Measurements from ENCODE around the gene ROCK2. TPM values are rescaled to one million over a fixed set of nuclear protein-coding genes. Genes with fewer than 3 reads are reported as not detected.
"Not testable (repeated sequence)": the region's sequence is repeated elsewhere in the genome, so short reads cannot be mapped to it uniquely, and the experiment has no call there.

Gene ROCK2
- total and polyA plus RNA-seq, 5 donors from 2014 or later = 8.6 to 20.6 (median 10.4) TPM

- Mint-ChIP-seq H3K9me3 (no peaks in the 10 kb centered on the region), H3K4me1 (peaks cover 8 to 19% (median 9%) of the 10 kb centered on the region in 4 donors), H3K4me3 (no peak overlapping the region), H3K27me3 (no peaks in the 10 kb centered on the region), H3K27ac (no peak overlapping the region), H3K36me3 (peaks cover 18% of the 10 kb centered on the region)
- no peak overlapping the region for H3K27ac ChIP-seq (ENCODE audit: insufficient read depth, low read length, poor library complexity, severe bottlenecking)
- no peaks in the 10 kb centered on the region for H3K36me3 ChIP-seq (ENCODE audit: control insufficient read depth, insufficient read depth, low read length)
- no peak for DNase-seq
- no peak overlapping the region for H3K4me3 ChIP-seq (ENCODE audit: low read depth, low read length)
- H3K27me3 ChIP-seq (ENCODE audit: control insufficient read depth, insufficient read depth, low read length) = no peaks in the 10 kb centered on the region
- no peaks in the 10 kb centered on the region for H3K9me3 ChIP-seq (ENCODE audit: control insufficient read depth in 2 of 2, low read length in 2 of 2)
- no peaks in the 10 kb centered on the region for H3K4me1 ChIP-seq (ENCODE audit: control insufficient read depth, insufficient read depth, low read length, poor library complexity, severe bottlenecking)
- no peak for ATAC-seq (ENCODE audit: low read depth in 2 of 2)
These were observed 83.5 kb downstream of the ROCK2 start for GRCh38 chr2:11260979-11261378.

GRCh38 chr2:11257964-11258363, 86.5 kb downstream of the ROCK2 start:
- no peaks in the 10 kb centered on the region for H3K9me3 ChIP-seq (ENCODE audit: control insufficient read depth in 2 of 2, low read length in 2 of 2)
- H3K9me3 Mint-ChIP-seq = peaks cover 0 to 5% (median 0%) of the 10 kb centered on the region in 7 donors
- H3K27ac ChIP-seq (ENCODE audit: insufficient read depth, low read length, poor library complexity, severe bottlenecking) = no peak overlapping the region
- no peak overlapping the region for H3K4me3 ChIP-seq (ENCODE audit: low read depth, low read length)
- H3K27me3 Mint-ChIP-seq = no peaks in the 10 kb centered on the region
- H3K4me3 Mint-ChIP-seq = no peak overlapping the region
- H3K4me1 Mint-ChIP-seq = peaks cover 0 to 29% (median 7%) of the 10 kb centered on the region in 4 donors
- H3K36me3 ChIP-seq (ENCODE audit: control insufficient read depth, insufficient read depth, low read length) = no peaks in the 10 kb centered on the region
- no peak overlapping the region for H3K27ac Mint-ChIP-seq
- no peaks in the 10 kb centered on the region for H3K4me1 ChIP-seq (ENCODE audit: control insufficient read depth, insufficient read depth, low read length, poor library complexity, severe bottlenecking)
- no peak for DNase-seq
- ATAC-seq (ENCODE audit: low read depth in 2 of 2) = no peak
- peaks cover 17% of the 10 kb centered on the region for H3K36me3 Mint-ChIP-seq
- H3K27me3 ChIP-seq (ENCODE audit: control insufficient read depth, insufficient read depth, low read length) = no peaks in the 10 kb centered on the region

- Mint-ChIP-seq H3K36me3 (peaks cover 22% of the 10 kb centered on the region), H3K4me3 (no peak overlapping the region), H3K27me3 (no peaks in the 10 kb centered on the region), H3K9me3 (peaks cover 0 to 7% (median 0%) of the 10 kb centered on the region in 7 donors), H3K27ac (no peak overlapping the region), H3K4me1 (peaks cover 0 to 30% (median 7%) of the 10 kb centered on the region in 4 donors)
- Histone ChIP-seq H3K9me3 (ENCODE audit: control insufficient read depth in 2 of 2, low read length in 2 of 2) (no peaks in the 10 kb centered on the region), H3K36me3 (ENCODE audit: control insufficient read depth, insufficient read depth, low read length) (no peaks in the 10 kb centered on the region), H3K4me3 (ENCODE audit: low read depth, low read length) (no peak overlapping the region), H3K4me1 (ENCODE audit: control insufficient read depth, insufficient read depth, low read length, poor library complexity, severe bottlenecking) (no peaks in the 10 kb centered on the region), H3K27me3 (ENCODE audit: control insufficient read depth, insufficient read depth, low read length) (no peaks in the 10 kb centered on the region), H3K27ac (ENCODE audit: insufficient read depth, low read length, poor library complexity, severe bottlenecking) (no peak overlapping the region)
- ATAC-seq (ENCODE audit: low read depth in 2 of 2) (no peak), DNase-seq (no peak)
These were observed 87.4 kb downstream of the ROCK2 start for GRCh38 chr2:11257078-11257477.

GRCh38 chr2:11256166-11256565, 88.3 kb downstream of the ROCK2 start:
- Mint-ChIP-seq H3K9me3 (peaks cover 0 to 7% (median 0%) of the 10 kb centered on the region in 7 donors), H3K36me3 (peaks cover 22% of the 10 kb centered on the region), H3K4me1 (peaks cover 5 to 35% (median 12%) of the 10 kb centered on the region in 4 donors), H3K27ac (no peak overlapping the region), H3K27me3 (no peaks in the 10 kb centered on the region), H3K4me3 (no peak overlapping the region)
- ATAC-seq (ENCODE audit: low read depth in 2 of 2) (no peak), DNase-seq (no peak)
- no peak overlapping the region for H3K4me3 ChIP-seq (ENCODE audit: low read depth, low read length)
- no peaks in the 10 kb centered on the region for H3K9me3 ChIP-seq (ENCODE audit: control insufficient read depth in 2 of 2, low read length in 2 of 2)
- H3K27ac ChIP-seq (ENCODE audit: insufficient read depth, low read length, poor library complexity, severe bottlenecking) = no peak overlapping the region
- no peaks in the 10 kb centered on the region for H3K27me3 ChIP-seq (ENCODE audit: control insufficient read depth, insufficient read depth, low read length)
- H3K36me3 ChIP-seq (ENCODE audit: control insufficient read depth, insufficient read depth, low read length) = no peaks in the 10 kb centered on the region
- no peaks in the 10 kb centered on the region for H3K4me1 ChIP-seq (ENCODE audit: control insufficient read depth, insufficient read depth, low read length, poor library complexity, severe bottlenecking)

GRCh38 chr2:11254100-11254536, 90.3 kb downstream of the ROCK2 start:
- Mint-ChIP-seq H3K27me3 (no peaks in the 10 kb centered on the region), H3K27ac (no peak overlapping the region), H3K4me3 (no peak overlapping the region), H3K9me3 (peaks cover 0 to 7% (median 0%) of the 10 kb centered on the region in 7 donors), H3K4me1 (peaks cover 15 to 31% (median 16%) of the 10 kb centered on the region in 4 donors), H3K36me3 (peaks cover 22% of the 10 kb centered on the region)
- H3K36me3 ChIP-seq (ENCODE audit: control insufficient read depth, insufficient read depth, low read length) = no peaks in the 10 kb centered on the region
- ATAC-seq (ENCODE audit: low read depth in 2 of 2) (no peak), DNase-seq (no peak)
- no peaks in the 10 kb centered on the region for H3K27me3 ChIP-seq (ENCODE audit: control insufficient read depth, insufficient read depth, low read length)
- H3K27ac ChIP-seq (ENCODE audit: insufficient read depth, low read length, poor library complexity, severe bottlenecking) = no peak overlapping the region
- no peaks in the 10 kb centered on the region for H3K9me3 ChIP-seq (ENCODE audit: control insufficient read depth in 2 of 2, low read length in 2 of 2)
- no peak overlapping the region for H3K4me3 ChIP-seq (ENCODE audit: low read depth, low read length)
- no peaks in the 10 kb centered on the region for H3K4me1 ChIP-seq (ENCODE audit: control insufficient read depth, insufficient read depth, low read length, poor library complexity, severe bottlenecking)

GRCh38 chr2:11252458-11252857, 92.0 kb downstream of the ROCK2 start:
- not testable (repeated sequence) for H3K36me3 ChIP-seq (ENCODE audit: control insufficient read depth, insufficient read depth, low read length); H3K27ac Mint-ChIP-seq; H3K27me3 Mint-ChIP-seq; ATAC-seq (ENCODE audit: low read depth in 2 of 2); H3K9me3 ChIP-seq (ENCODE audit: control insufficient read depth in 2 of 2, low read length in 2 of 2); DNase-seq; H3K9me3 Mint-ChIP-seq; H3K4me3 ChIP-seq (ENCODE audit: low read depth, low read length); H3K4me3 Mint-ChIP-seq; H3K4me1 ChIP-seq (ENCODE audit: control insufficient read depth, insufficient read depth, low read length, poor library complexity, severe bottlenecking); H3K27me3 ChIP-seq (ENCODE audit: control insufficient read depth, insufficient read depth, low read length); H3K27ac ChIP-seq (ENCODE audit: insufficient read depth, low read length, poor library complexity, severe bottlenecking)
- peaks cover 11 to 31% (median 16%) of the 10 kb centered on the region in 4 donors for H3K4me1 Mint-ChIP-seq
- peaks cover 24% of the 10 kb centered on the region for H3K36me3 Mint-ChIP-seq

- H3K36me3 Mint-ChIP-seq = peaks cover 24% of the 10 kb centered on the region
- peak overlapping the region in 1 of 3 donors; percentile 17 for H3K27ac Mint-ChIP-seq
- peaks cover 14 to 24% (median 18%) of the 10 kb centered on the region in 4 donors for H3K4me1 Mint-ChIP-seq
- ATAC-seq (ENCODE audit: low read depth in 2 of 2) (no peak), DNase-seq (no peak)
- Histone ChIP-seq H3K9me3 (ENCODE audit: control insufficient read depth in 2 of 2, low read length in 2 of 2) (no peaks in the 10 kb centered on the region), H3K4me3 (ENCODE audit: low read depth, low read length) (no peak overlapping the region), H3K27me3 (ENCODE audit: control insufficient read depth, insufficient read depth, low read length) (no peaks in the 10 kb centered on the region), H3K4me1 (ENCODE audit: control insufficient read depth, insufficient read depth, low read length, poor library complexity, severe bottlenecking) (no peaks in the 10 kb centered on the region), H3K36me3 (ENCODE audit: control insufficient read depth, insufficient read depth, low read length) (peaks cover 5% of the 10 kb centered on the region), H3K27ac (ENCODE audit: insufficient read depth, low read length, poor library complexity, severe bottlenecking) (no peak overlapping the region)
- H3K9me3 Mint-ChIP-seq = peaks cover 0 to 7% (median 0%) of the 10 kb centered on the region in 7 donors
- no peaks in the 10 kb centered on the region for H3K27me3 Mint-ChIP-seq
- H3K4me3 Mint-ChIP-seq = no peak overlapping the region
These were observed 93.8 kb downstream of the ROCK2 start for GRCh38 chr2:11250400-11251196.

GRCh38 chr2:11245322-11245721, 99.1 kb downstream of the ROCK2 start:
- Mint-ChIP-seq H3K9me3 (peaks cover 0 to 1% (median 0%) of the 10 kb centered on the region in 7 donors), H3K36me3 (peaks cover 15% of the 10 kb centered on the region), H3K4me1 (peaks cover 0 to 24% (median 5%) of the 10 kb centered on the region in 4 donors), H3K27ac (no peak overlapping the region), H3K4me3 (no peak overlapping the region), H3K27me3 (no peaks in the 10 kb centered on the region)
- H3K36me3 ChIP-seq (ENCODE audit: control insufficient read depth, insufficient read depth, low read length) = peaks cover 8% of the 10 kb centered on the region
- H3K27me3 ChIP-seq (ENCODE audit: control insufficient read depth, insufficient read depth, low read length) = no peaks in the 10 kb centered on the region
- H3K9me3 ChIP-seq (ENCODE audit: control insufficient read depth in 2 of 2, low read length in 2 of 2) = no peaks in the 10 kb centered on the region
- no peaks in the 10 kb centered on the region for H3K4me1 ChIP-seq (ENCODE audit: control insufficient read depth, insufficient read depth, low read length, poor library complexity, severe bottlenecking)
- no peak overlapping the region for H3K4me3 ChIP-seq (ENCODE audit: low read depth, low read length)
- no peak overlapping the region for H3K27ac ChIP-seq (ENCODE audit: insufficient read depth, low read length, poor library complexity, severe bottlenecking)
- DNase-seq (no peak), ATAC-seq (ENCODE audit: low read depth in 2 of 2) (no peak)
